ENCODE data around the gene CELF2. TPM values are rescaled to one million over a fixed set of nuclear protein-coding genes. Genes with fewer than 3 reads are reported as not detected.

CELF2 gene
- total and polyA plus RNA-seq, 9 of the 15 experiments (the other 6 are each of a cell fraction or from before 2014, with no cell fraction given) = 4.0 to 20.3 (median 11.1) TPM

DNA sequence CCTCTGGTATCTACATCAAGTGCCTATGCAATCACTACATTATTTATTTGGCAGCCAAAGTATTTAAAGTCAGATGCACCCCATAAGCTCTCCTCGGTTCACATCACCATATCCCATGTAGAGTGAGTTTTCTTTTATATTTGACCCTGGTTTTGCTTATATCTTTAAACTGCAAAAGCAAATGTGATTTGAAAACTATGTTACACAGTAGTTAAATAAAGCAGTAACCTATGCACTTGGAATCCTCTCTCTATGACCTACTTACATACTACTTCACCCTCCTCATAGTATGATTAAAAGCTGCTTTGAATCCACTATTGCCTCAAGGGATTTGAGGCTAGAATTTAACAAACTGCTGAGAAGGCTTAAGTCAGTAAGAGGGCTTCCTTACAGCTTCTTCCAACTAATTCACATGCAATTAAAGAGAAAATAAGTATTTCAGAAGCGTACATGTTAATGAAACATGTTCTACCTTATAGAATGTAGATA lies 2.2 kb upstream of the CELF2 start:
- BruUV-seq (replicated peaks) = no TSS peak
- Histone ChIP-seq H3K4me1 (replicated peaks in 1 of 2; ENCODE audit: control insufficient read depth in 2 of 2, insufficient read depth in 2 of 2, low read length in 2 of 2) (peaks cover 0 to 13% of the 10 kb centered on the region in 2 experiments; a peak in 2 of 5 replicates), H3K27me3 (ENCODE audit: control insufficient read depth in 2 of 2, insufficient read depth in 2 of 2, low read length in 2 of 2) (peaks cover 19 to 20% of the 10 kb centered on the region in 2 experiments), H3K9me3 (replicated peaks; ENCODE audit: control insufficient read depth, insufficient read depth, low read depth, low read length) (no peaks in the 10 kb centered on the region), H3K9me1 (ENCODE audit: control insufficient read depth, insufficient read depth, low read length) (no peaks in the 10 kb centered on the region), H3K79me2 (ENCODE audit: control insufficient read depth, insufficient read depth, low read length) (no peaks in the 10 kb centered on the region), H2AFZ (ENCODE audit: low read depth, low read length) (no peak overlapping the region), H3K36me3 (ENCODE audit: control insufficient read depth, insufficient read depth, low read length) (no peaks in the 10 kb centered on the region), H3K27ac (ENCODE audit: extremely low read depth, low read depth, low read length) (no peak overlapping the region), H3K9ac (ENCODE audit: insufficient read depth in 1 of 2, low read depth in 2 of 2, low read length in 2 of 2) (no peak overlapping the region), H4K20me1 (replicated peaks; ENCODE audit: control insufficient read depth, insufficient read depth, low read length) (no peaks in the 10 kb centered on the region), H3K4me2 (ENCODE audit: insufficient read depth, low read length) (no peak overlapping the region), H3K4me3 (no peak overlapping the region)
- CTCF ChIA-PET (ENCODE audit: low intra/inter-chr PET ratio) = no interaction called here
- POLR2A ChIA-PET = interaction anchor here (1.0 kb wide), 1 partner anchor 15 kb away, joined by 4 read pairs; no protein-coding TSS in a partner anchor
- in situ Hi-C loops (cut with MboI) = no loop called here
- DNase-seq (ENCODE audit: extremely low read depth in 1 of 4, low spot score in 3 of 4) = no peak
- intact Hi-C loops (cut with micrococcal nuclease) = no loop called here
- FAIRE-seq = no peak
- TF ChIP-seq, protein P1, sequence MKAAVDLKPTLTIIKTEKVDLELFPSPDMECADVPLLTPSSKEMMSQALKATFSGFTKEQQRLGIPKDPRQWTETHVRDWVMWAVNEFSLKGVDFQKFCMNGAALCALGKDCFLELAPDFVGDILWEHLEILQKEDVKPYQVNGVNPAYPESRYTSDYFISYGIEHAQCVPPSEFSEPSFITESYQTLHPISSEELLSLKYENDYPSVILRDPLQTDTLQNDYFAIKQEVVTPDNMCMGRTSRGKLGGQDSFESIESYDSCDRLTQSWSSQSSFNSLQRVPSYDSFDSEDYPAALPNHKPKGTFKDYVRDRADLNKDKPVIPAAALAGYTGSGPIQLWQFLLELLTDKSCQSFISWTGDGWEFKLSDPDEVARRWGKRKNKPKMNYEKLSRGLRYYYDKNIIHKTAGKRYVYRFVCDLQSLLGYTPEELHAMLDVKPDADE (conservative IDR thresholded peaks at IDR 0.05; ENCODE audit: control insufficient read depth, low read depth, low read length) = no peak
- TF ChIP-seq BRCA1 (IDR thresholded peaks at IDR 0.05) (no peak), BRCA1 (CRISPR knock-in tag; IDR thresholded peaks at IDR 0.05) (no peak), TRIM28 (IDR thresholded peaks at IDR 0.05) (no peak), MYC (IDR thresholded peaks at IDR 0.05; ENCODE audit: low read depth, low read length) (no peak), MYC (CRISPR knock-in tag; IDR thresholded peaks at IDR 0.05; ENCODE audit: borderline replicate concordance, low read depth) (no peak), ARID1B (IDR thresholded peaks at IDR 0.05) (no peak), BDP1 (IDR thresholded peaks at IDR 0.05; ENCODE audit: insufficient read depth, insufficient read length) (no peak), PCBP2 (IDR thresholded peaks at IDR 0.05; ENCODE audit: low read depth, low read length, poor library complexity, severe bottlenecking) (no peak), ZBED1 (IDR thresholded peaks at IDR 0.05) (no peak), ZNF239 (CRISPR knock-in tag; IDR thresholded peaks at IDR 0.05) (no peak)
- no peak for ATAC-seq
- 0% methylated on average over 2 of the region's 2 CpGs for WGBS (ENCODE audit: insufficient coverage, low coverage, missing lambda C conversion rate)

Measured in K562 (cell line).